GM12873 (cell line): ENCODE data around the gene PRKD2.

Experiments used
- CTCF ChIP-seq: IDR thresholded peaks from 2 replicates; pipeline ENCODE4 v1.5.1; 2012; ENCODE audit warnings: low read depth, mild to moderate bottlenecking, moderate library complexity, low read length, control low read depth; ENCODE audit not compliant: insufficient read depth; ENCODE audit errors: missing control alignments

PRKD2 gene

GRCh38 chr19:46726971-46727501 is 10.1 kb upstream of the PRKD2 start:
- TF ChIP-seq CTCF: no peak

GRCh38 chr19:46726551-46726950 is 9.6 kb upstream of the PRKD2 start:
- no peak for TF ChIP-seq CTCF

GRCh38 chr19:46725859-46726393 is 9.0 kb upstream of the PRKD2 start:
- TF ChIP-seq CTCF: no peak

- TF ChIP-seq CTCF: no peak
These were observed 8.3 kb upstream of the PRKD2 start for GRCh38 chr19:46725036-46725820.

GRCh38 chr19:46724468-46724867 is 7.6 kb upstream of the PRKD2 start:
- no peak for TF ChIP-seq CTCF

- TF ChIP-seq CTCF: no peak
These were observed 6.6 kb upstream of the PRKD2 start for GRCh38 chr19:46723471-46723870.

GRCh38 chr19:46723023-46723461 is 6.1 kb upstream of the PRKD2 start:
- TF ChIP-seq CTCF: no peak
